DND-41 (cell line): ENCODE data around the gene POLD2.

ENCODE experiments used
- CTCF ChIP-seq: IDR thresholded peaks from 2 replicates; pipeline ENCODE4 v1.5.1; 2012; ENCODE audit warnings: borderline replicate concordance, low read length, moderate library complexity, mild to moderate bottlenecking; ENCODE audit not compliant: poor library complexity, severe bottlenecking; ENCODE audit errors: extremely low read depth
- EZH2 ChIP-seq: IDR thresholded peaks from 3 replicates; pipeline ENCODE4 v1.6.1; 2012; ENCODE audit warnings: borderline replicate concordance, low read depth, mild to moderate bottlenecking, moderate library complexity, low read length, inconsistent platforms; ENCODE audit not compliant: severe bottlenecking

- TF ChIP-seq CTCF (no peak), EZH2 (no peak)
Measured at GRCh38 chr7:44150966-44151941, 27.9 kb upstream of the POLD2 start.
